Measurements from ENCODE around the gene UBE4A.
A peak's percentile ranks its signal among the peaks of the same experiment; 100 is the strongest.

UBE4A gene

GRCh38 chr11:118435893-118436624 lies 76.7 kb downstream of the UBE4A start, which contains the start of gene KMT2A:
TSS of gene KMT2A (plus strand) at chr11:118436492. CDS start at chr11:118436513, 21 bp downstream.
- peak; percentile 91 to 99 (median 94) for DNase-seq (ENCODE audit: low read depth in 2 of 3, low spot score in 2 of 3)

GRCh38 chr11:118436639-118437207 lies 77.3 kb downstream of the UBE4A start:
- no peak for DNase-seq (ENCODE audit: low read depth in 2 of 3, low spot score in 2 of 3)

GRCh38 chr11:118437208-118438125 lies 78.1 kb downstream of the UBE4A start:
- DNase-seq (ENCODE audit: low read depth in 2 of 3, low spot score in 2 of 3): peak in 2 of 3 experiments; percentile 9 to 20

- peak in 2 of 3 experiments; percentile 11 to 16 for DNase-seq (ENCODE audit: low read depth in 2 of 3, low spot score in 2 of 3)
Observed at GRCh38 chr11:118438314-118438931, 79.0 kb downstream of the UBE4A start.

- no peak for DNase-seq (ENCODE audit: low read depth in 2 of 3, low spot score in 2 of 3)
Observed at GRCh38 chr11:118439646-118440045, 80.2 kb downstream of the UBE4A start.

- no peak for DNase-seq (ENCODE audit: low read depth in 2 of 3, low spot score in 2 of 3)
Observed at GRCh38 chr11:118441770-118442275, 82.4 kb downstream of the UBE4A start.

GRCh38 chr11:118442301-118442700 lies 82.9 kb downstream of the UBE4A start:
- DNase-seq (ENCODE audit: low read depth in 2 of 3, low spot score in 2 of 3): no peak

GRCh38 chr11:118442908-118443589 lies 83.6 kb downstream of the UBE4A start:
- no peak for DNase-seq (ENCODE audit: low read depth in 2 of 3, low spot score in 2 of 3)

- no peak for DNase-seq (ENCODE audit: low read depth in 2 of 3, low spot score in 2 of 3)
Observed at GRCh38 chr11:118443590-118444218, 84.3 kb downstream of the UBE4A start.

- DNase-seq (ENCODE audit: low read depth in 2 of 3, low spot score in 2 of 3): no peak
Observed at GRCh38 chr11:118447423-118447822, 88.0 kb downstream of the UBE4A start.

GRCh38 chr11:118448294-118448693 lies 88.9 kb downstream of the UBE4A start:
- no peak for DNase-seq (ENCODE audit: low read depth in 2 of 3, low spot score in 2 of 3)

All from activated CD8-positive, alpha-beta memory T cell treated with anti-CD3 and anti-CD28 coated beads for 48 hours (primary cell).